Neuron (in vitro differentiated cells): ENCODE measurements around the gene TOB1.

Source experiments
- H2AFZ ChIP-seq: one replicate; pipeline ENCODE4 v1.6.1; 2013; ENCODE audit warnings: low read depth, mild to moderate bottlenecking, inconsistent platforms, low read length, moderate library complexity
- H3K27me3 ChIP-seq: one replicate; pipeline ENCODE4 v1.6.1; 2013; ENCODE audit warnings: low read length; ENCODE audit not compliant: insufficient read depth
- H3K36me3 ChIP-seq: one replicate; pipeline ENCODE4 v1.6.1; 2013; ENCODE audit warnings: low read length; ENCODE audit not compliant: insufficient read depth
- H3K4me1 ChIP-seq: one replicate; pipeline ENCODE4 v1.6.1; 2013; ENCODE audit warnings: low read length; ENCODE audit not compliant: insufficient read depth
- H3K4me3 ChIP-seq: 2 replicates; pipeline ENCODE4 v1.5.1; 2013; ENCODE audit warnings: mild to moderate bottlenecking, low read length, moderate library complexity
- H3K9me3 ChIP-seq: one replicate; pipeline ENCODE4 v1.6.1; 2013; ENCODE audit warnings: low read length

Gene TOB1

DNA sequence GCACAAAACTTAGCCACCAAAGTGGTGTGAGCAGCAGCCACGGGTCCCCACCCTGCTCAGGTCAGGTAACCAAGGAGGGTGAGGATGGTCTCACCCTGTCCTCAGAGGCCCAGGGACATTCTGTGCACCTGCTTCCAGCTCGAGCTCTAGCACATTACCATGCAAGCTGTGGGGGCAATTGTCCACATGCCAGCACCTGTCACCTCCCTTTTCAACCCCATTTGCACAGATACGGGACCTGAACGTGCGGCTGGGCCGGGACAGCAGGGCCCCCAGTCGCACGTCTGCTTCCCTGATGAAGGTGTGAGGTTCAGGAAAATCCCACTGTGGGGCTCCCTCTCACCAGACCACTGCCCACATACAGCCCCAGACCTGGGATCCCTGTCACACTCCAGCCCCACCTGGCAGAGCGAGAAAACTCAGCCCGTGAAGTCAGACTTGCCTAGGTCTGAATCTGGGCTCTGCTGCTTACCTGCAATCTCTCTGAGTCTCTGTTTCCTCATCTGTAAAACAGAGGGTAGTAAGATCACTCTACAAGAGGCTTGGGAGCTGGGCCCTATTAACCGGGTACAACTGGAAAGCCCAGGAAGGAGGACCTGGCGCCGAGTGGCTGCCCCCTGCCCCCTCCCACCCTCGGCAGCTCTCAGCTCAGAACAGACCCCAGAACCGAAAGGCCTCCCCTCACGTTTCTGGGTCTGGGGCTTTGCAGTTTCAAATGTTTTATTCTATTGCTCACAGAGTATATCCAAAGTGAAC lies 22.8 kb downstream of the TOB1 start:
- no peaks in the 10 kb centered on the region for H3K4me1 ChIP-seq
- H3K9me3 ChIP-seq: no peaks in the 10 kb centered on the region
- H3K27me3 ChIP-seq: peaks cover 3% of the 10 kb centered on the region
- no peak overlapping the region for H3K4me3 ChIP-seq
- no peaks in the 10 kb centered on the region for H3K36me3 ChIP-seq
- H2AFZ ChIP-seq: no peak overlapping the region

DNA sequence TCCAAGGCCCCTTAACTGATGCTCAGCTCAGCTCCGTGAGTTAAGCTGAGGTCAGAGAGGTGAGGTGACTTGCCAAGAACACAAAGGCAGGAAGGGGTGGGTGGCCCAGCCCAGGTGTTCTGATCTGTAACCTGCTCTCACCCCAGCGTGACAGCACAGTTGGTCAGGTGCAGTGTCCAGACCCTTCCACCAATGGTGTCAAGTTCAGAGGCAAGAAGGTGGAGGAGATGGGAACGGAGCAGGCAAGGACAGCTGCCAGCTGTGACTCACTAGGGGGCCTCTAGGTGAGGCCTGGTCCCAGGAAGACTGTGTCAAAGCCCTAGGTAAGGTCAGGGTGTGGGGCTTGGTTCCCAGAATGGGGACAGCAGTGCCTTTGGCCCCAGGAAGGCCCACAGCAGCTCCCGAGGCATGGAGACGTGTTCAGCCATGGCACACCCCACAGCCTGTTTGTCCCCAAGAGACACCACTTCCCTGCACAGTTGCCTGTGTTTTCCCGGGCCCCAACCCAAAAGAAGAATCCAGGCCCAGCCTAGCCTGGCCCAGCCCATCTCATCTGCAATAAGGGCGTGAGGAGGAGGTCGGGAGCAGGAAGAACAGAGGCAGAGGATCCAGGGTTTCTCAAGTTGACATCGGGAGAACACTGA lies 23.5 kb downstream of the TOB1 start:
- no peaks in the 10 kb centered on the region for H3K36me3 ChIP-seq
- H3K9me3 ChIP-seq: no peaks in the 10 kb centered on the region
- no peak overlapping the region for H3K4me3 ChIP-seq
- peak overlapping the region; percentile 6 for H2AFZ ChIP-seq
- H3K4me1 ChIP-seq: no peaks in the 10 kb centered on the region
- peaks cover 3% of the 10 kb centered on the region for H3K27me3 ChIP-seq

DNA sequence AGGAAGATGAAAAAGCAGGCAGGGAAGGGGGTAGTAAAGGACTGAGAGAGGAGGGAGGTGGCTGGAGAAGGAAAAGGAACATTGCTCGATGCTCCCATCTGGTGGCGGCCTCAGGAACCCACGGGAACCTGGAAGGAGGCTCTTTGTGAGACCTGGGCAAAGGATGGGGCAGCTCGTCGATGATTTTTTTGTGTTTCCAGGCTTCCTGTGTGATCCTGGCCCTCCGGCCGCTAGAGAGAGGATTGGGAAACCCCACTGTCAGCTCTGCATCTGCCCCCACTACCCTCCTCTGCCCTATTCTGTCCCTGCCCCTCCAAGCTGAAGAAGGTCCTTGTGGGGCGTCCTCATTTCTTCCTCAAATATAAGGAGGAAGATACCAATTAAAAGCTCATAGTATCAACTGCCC lies 24.2 kb downstream of the TOB1 start:
- no peaks in the 10 kb centered on the region for H3K36me3 ChIP-seq
- H3K27me3 ChIP-seq: peaks cover 10% of the 10 kb centered on the region
- no peak overlapping the region for H3K4me3 ChIP-seq

DNA sequence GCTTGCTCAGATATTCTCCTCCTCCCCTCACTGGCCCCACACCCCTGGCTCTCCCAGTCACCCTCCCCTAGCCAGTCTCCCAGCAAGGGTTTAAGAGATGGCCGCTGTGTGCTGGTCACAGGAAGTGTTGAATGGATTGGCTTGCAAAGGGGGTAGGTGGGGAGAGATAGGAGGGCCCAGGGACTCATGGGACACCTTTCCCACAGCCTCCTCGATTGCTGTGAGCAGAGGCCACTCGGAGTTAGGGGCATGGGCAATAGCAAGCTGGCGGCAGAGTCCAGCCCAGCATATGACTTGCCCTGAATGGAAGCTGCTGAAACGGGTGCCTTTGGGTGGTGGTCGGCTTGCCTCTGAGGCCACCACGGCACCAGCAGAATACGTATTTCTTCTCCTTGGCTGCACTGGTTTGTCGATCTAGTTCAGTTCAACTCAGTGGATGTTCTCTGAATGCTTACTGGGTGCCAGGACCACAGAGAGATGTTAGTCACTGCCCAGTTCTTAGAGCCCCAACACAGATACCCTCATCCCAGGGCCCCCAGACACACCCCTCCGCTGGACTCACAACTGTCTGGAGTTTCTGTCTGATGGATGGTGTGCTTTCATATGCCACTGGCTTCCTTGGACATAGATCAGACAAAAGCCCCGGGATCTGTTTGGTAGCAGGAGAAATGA lies 24.7 kb downstream of the TOB1 start:
- Histone ChIP-seq H3K9me3 (no peaks in the 10 kb centered on the region), H3K4me1 (no peaks in the 10 kb centered on the region), H3K4me3 (no peak overlapping the region), H3K36me3 (no peaks in the 10 kb centered on the region), H3K27me3 (peaks cover 12% of the 10 kb centered on the region), H2AFZ (no peak overlapping the region)

More for the DNA sequence above, 24.2 kb downstream of the TOB1 start:
- H3K9me3 ChIP-seq: no peaks in the 10 kb centered on the region
- no peaks in the 10 kb centered on the region for H3K4me1 ChIP-seq
- peak overlapping the region; percentile 6 for H2AFZ ChIP-seq

DNA sequence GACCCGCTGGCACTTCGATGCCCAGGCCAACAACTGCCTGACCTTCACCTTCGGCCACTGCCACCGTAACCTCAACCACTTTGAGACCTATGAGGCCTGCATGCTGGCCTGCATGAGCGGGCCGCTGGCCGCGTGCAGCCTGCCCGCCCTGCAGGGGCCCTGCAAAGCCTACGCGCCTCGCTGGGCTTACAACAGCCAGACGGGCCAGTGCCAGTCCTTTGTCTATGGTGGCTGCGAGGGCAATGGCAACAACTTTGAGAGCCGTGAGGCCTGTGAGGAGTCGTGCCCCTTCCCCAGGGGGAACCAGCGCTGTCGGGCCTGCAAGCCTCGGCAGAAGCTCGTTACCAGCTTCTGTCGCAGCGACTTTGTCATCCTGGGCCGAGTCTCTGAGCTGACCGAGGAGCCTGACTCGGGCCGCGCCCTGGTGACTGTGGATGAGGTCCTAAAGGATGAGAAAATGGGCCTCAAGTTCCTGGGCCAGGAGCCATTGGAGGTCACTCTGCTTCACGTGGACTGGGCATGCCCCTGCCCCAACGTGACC lies 25.8 kb downstream of the TOB1 start:
- Histone ChIP-seq H3K9me3 (no peaks in the 10 kb centered on the region), H3K4me1 (peaks cover 5% of the 10 kb centered on the region), H3K36me3 (no peaks in the 10 kb centered on the region), H3K4me3 (no peak overlapping the region), H2AFZ (no peak overlapping the region), H3K27me3 (peaks cover 16% of the 10 kb centered on the region)

DNA sequence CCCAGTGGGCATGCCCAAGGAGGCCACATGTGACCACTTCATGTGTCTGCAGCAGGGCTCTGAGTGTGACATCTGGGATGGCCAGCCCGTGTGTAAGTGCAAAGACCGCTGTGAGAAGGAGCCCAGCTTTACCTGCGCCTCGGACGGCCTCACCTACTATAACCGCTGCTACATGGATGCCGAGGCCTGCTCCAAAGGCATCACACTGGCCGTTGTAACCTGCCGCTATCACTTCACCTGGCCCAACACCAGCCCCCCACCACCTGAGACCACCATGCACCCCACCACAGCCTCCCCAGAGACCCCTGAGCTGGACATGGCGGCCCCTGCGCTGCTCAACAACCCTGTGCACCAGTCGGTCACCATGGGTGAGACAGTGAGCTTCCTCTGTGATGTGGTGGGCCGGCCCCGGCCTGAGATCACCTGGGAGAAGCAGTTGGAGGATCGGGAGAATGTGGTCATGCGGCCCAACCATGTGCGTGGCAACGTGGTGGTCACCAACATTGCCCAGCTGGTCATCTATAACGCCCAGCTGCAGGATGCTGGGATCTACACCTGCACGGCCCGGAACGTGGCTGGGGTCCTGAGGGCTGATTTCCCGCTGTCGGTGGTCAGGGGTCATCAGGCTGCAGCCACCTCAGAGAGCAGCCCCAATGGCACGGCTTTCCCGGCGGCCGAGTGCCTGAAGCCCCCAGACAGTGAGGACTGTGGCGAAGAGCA lies 26.4 kb downstream of the TOB1 start:
- H3K27me3 ChIP-seq: peaks cover 16% of the 10 kb centered on the region

DNA sequence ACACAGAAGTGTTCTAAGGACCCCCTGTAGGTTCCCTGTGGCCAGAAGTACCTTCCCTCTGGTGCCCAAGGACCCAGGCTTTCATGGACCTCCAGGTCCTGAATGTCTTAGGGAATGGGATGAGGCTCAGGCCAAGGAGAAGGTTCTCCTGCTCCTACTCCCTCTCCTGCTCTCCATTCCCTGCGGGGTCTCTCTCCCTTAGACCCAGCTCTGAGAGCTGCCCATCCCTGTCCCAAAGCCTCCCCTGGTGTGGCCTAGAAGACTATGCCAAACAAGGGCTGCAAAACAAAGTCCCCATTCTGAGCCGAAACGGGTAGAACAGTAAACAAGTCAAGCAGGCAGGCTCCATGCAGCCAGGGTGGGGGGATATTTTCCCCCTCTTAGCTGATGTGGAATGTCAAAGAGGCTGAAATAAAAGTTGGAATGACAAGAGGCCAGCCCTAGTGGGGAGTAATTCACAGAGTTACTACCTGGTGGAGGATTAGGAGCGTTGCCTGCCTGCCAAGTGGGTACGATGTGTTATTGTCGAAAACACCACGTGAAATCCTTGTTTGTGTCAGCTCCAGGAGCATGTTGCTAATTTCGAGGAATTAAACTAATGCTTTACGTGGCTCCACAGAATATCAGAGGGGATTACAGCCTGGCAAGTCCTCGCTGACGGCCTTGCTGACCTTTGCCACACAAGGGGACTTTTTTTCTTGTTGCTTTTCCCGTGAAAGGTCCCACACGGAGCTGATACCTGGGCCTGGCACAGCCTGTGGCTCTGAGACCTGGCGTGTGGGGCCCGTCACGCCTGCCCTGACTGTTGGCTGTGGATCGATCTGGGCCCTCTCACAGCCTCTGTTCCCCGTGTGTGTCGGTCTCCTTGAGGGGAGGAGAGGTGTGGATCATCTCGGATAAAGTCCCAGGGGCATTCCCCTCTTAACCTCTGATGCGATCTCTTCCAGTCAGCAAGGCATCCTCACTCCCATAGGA lies 27.9 kb downstream of the TOB1 start:
- H3K27me3 ChIP-seq: peaks cover 20% of the 10 kb centered on the region
- H3K4me1 ChIP-seq: peaks cover 15% of the 10 kb centered on the region
- no peaks in the 10 kb centered on the region for H3K36me3 ChIP-seq
- H3K4me3 ChIP-seq: no peak overlapping the region
- no peaks in the 10 kb centered on the region for H3K9me3 ChIP-seq
- no peak overlapping the region for H2AFZ ChIP-seq

More for the DNA sequence above, 26.4 kb downstream of the TOB1 start:
- peaks cover 11% of the 10 kb centered on the region for H3K4me1 ChIP-seq
- no peaks in the 10 kb centered on the region for H3K36me3 ChIP-seq
- H2AFZ ChIP-seq: no peak overlapping the region
- H3K4me3 ChIP-seq: no peak overlapping the region
- no peaks in the 10 kb centered on the region for H3K9me3 ChIP-seq

DNA sequence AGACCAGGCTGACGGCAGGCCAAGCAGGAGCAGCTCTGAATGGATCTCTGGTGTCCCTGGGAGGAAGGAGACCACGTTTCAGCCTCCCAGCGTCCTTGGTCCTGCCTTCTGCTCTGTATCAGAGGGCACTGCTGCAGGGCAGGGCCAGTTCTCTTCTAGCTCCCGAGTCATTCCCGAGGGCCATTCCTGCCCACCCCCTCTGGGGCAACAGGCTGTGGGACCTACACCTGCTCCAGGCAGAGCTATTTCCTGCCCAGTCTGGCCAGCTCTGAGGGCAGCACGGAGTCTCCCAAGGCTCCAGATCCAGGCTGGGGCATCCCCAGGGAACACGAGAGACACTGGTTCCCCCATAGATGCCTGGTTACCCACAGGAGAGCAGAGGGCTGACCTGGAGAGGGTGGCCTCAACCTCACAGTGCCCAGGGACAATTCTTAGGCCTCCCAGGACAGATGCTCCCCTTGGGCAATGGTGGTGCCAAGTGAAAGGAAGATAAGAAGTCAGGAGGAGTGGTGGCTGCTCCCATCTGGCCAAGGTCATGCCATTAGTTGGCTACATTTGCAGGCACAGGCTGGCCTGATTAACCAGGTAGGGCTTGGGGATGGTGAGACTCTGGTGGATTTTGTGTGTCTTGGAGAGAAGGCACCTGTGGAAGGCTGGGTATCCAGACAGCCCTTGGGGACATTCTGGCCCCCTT lies 28.7 kb downstream of the TOB1 start:
- Histone ChIP-seq H3K36me3 (no peaks in the 10 kb centered on the region), H3K4me3 (no peak overlapping the region), H3K4me1 (peaks cover 18% of the 10 kb centered on the region), H2AFZ (no peak overlapping the region), H3K27me3 (peaks cover 23% of the 10 kb centered on the region), H3K9me3 (no peaks in the 10 kb centered on the region)

DNA sequence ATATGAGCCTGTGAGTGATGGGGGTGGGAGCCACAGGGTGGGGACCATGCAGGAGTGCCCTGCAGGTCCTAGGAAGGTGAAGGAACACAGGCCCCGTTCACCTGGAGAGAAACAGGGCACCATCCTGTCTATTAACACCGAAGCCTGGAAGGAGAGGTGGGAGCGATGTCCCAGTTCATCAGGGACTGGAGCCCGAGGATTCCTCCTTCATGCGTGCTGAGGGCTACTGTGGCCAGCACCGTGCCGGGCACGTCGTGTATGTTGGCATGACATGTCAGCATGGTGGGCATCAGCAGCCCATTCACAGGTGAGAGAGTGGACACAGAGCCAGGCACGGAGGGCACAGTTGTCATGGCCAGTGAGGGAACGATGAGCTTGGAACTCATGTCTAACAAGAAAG lies 29.3 kb downstream of the TOB1 start:
- Histone ChIP-seq H3K4me1 (peaks cover 18% of the 10 kb centered on the region), H3K36me3 (no peaks in the 10 kb centered on the region), H3K4me3 (no peak overlapping the region), H2AFZ (no peak overlapping the region), H3K27me3 (peaks cover 25% of the 10 kb centered on the region), H3K9me3 (no peaks in the 10 kb centered on the region)

DNA sequence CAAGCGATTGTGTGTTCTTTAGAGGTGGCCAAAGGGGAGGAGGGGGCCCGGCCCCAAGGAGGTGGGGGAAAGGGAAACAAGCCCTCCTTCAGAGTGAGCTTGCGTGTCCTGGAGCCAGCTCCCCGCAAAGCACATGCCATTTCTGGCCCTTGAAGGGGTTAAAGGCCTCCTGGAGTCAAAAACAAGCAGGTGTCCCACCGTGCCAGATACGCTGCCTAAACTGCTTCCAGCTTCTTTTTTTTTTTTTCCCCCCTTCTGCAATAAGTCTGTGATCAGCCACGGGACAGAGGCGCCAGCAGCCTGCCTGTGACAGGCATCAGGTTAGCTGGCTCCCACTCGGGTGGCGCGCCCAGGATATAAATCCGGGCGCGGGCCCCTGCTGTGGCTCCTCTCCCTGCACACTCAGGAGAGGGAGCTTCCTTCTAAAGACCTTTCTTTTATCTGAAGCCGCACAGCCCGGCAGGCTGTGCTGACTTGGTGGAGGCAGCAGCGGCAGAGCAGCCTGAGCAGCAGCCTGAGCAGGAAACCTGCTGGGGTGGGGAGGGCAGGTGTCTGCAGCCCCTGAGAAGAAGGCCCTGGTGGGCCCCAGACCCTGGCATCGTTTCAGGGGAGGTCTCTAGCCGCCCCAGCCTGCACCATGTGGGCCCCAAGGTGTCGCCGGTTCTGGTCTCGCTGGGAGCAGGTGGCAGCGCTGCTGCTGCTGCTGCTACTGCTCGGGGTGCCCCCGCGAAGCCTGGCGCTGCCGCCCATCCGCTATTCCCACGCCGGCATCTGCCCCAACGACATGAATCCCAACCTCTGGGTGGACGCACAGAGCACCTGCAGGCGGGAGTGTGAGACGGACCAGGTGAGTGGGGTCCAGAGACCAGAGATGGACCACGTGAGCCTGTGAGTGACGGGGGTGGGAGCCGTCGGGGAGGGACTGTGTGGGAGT lies 30.6 kb downstream of the TOB1 start, which contains the start of gene WFIKKN2:
WFIKKN2 (plus strand) TSS at position 286 of the 934 bp plus-strand sequence; CDS start at position 638, 352 bp downstream.
- peak within 1 kb of the TSS; percentile 84 for H2AFZ ChIP-seq
- H3K9me3 ChIP-seq: no peaks in the 10 kb centered on the region
- peak within 1 kb of the TSS; percentile 36 for H3K4me3 ChIP-seq
- H3K36me3 ChIP-seq: no peaks in the 10 kb centered on the region
- peaks cover 29% of the 10 kb centered on the region for H3K4me1 ChIP-seq
- peaks cover 25% of the 10 kb centered on the region for H3K27me3 ChIP-seq
